T1000 (cell line): ENCODE data around the gene ANKRD23.
"Not testable (repeated sequence)": the region's sequence is repeated elsewhere in the genome, so short reads cannot be mapped to it uniquely, and the experiment has no call there.

Source experiments
- DNase-seq: peaks from one replicate; lab custom pipeline; 2025; ENCODE audit warnings: mixed read lengths; lab: John Stamatoyannopoulos, UW

The ANKRD23 gene

GRCh38 chr2:96798733-96799622 lies 44.8 kb downstream of the ANKRD23 start:
- DNase-seq: no peak

GRCh38 chr2:96797066-96797625 lies 46.7 kb downstream of the ANKRD23 start:
- DNase-seq: no peak

GRCh38 chr2:96796497-96796896 lies 47.3 kb downstream of the ANKRD23 start:
- not testable (repeated sequence) for DNase-seq

- no peak for DNase-seq
Observed at GRCh38 chr2:96795076-96795475, 48.7 kb downstream of the ANKRD23 start.

GRCh38 chr2:96792772-96793749 lies 50.8 kb downstream of the ANKRD23 start:
- no peak for DNase-seq

GRCh38 chr2:96789245-96789617 lies 54.6 kb downstream of the ANKRD23 start:
- no peak for DNase-seq

GRCh38 chr2:96788442-96789244 lies 55.2 kb downstream of the ANKRD23 start:
- DNase-seq: no peak
